Activated CD4-positive, alpha-beta T cell treated with anti-CD3 and anti-CD28 coated beads for 4 hours (primary cell): ENCODE results near the gene PTPRG.

ENCODE experiments used
- DNase-seq, 2 donors: peaks; one replicate each; pipeline ENCODE4 v3.0.0-alpha.2; 2020

Gene PTPRG

GRCh38 chr3:62261121-62261520 is 699.8 kb downstream of the PTPRG start:
- no peak for DNase-seq

- no peak for DNase-seq
Observed at GRCh38 chr3:62261736-62262135, 700.4 kb downstream of the PTPRG start.

GRCh38 chr3:62265528-62265927 is 704.2 kb downstream of the PTPRG start:
- DNase-seq: no peak

- DNase-seq: no peak
Observed at GRCh38 chr3:62266668-62267283, 705.4 kb downstream of the PTPRG start.

GRCh38 chr3:62276658-62277180 is 715.3 kb downstream of the PTPRG start:
- DNase-seq: no peak

- no peak for DNase-seq
Observed at GRCh38 chr3:62277450-62277849, 716.1 kb downstream of the PTPRG start.

GRCh38 chr3:62277986-62278385 is 716.6 kb downstream of the PTPRG start:
- DNase-seq: no peak

- DNase-seq: no peak
Observed at GRCh38 chr3:62281726-62282125, 720.4 kb downstream of the PTPRG start.

- DNase-seq: no peak
Observed at GRCh38 chr3:62284442-62284841, 723.1 kb downstream of the PTPRG start.

- DNase-seq: no peak
Observed at GRCh38 chr3:62287392-62287927, 726.1 kb downstream of the PTPRG start.

- no peak for DNase-seq
Observed at GRCh38 chr3:62289922-62290321, 728.6 kb downstream of the PTPRG start.

- DNase-seq: no peak
Observed at GRCh38 chr3:62293051-62293780, 731.8 kb downstream of the PTPRG start.

- DNase-seq: no peak
Observed at GRCh38 chr3:62295571-62295970, 734.2 kb downstream of the PTPRG start.

- DNase-seq: no peak
Observed at GRCh38 chr3:62300617-62301016, 739.2 kb downstream of the PTPRG start.

- no peak for DNase-seq
Observed at GRCh38 chr3:62312201-62312600, 750.8 kb downstream of the PTPRG start.

- DNase-seq: no peak
Observed at GRCh38 chr3:62316525-62316924, 755.2 kb downstream of the PTPRG start.

GRCh38 chr3:62318365-62318751 is 757.0 kb downstream of the PTPRG start:
- DNase-seq: no peak

GRCh38 chr3:62318752-62319569 is 757.6 kb downstream of the PTPRG start:
- peak; percentile 56 for DNase-seq

GRCh38 chr3:62319570-62320243 is 758.3 kb downstream of the PTPRG start:
- no peak for DNase-seq

- DNase-seq: no peak
Observed at GRCh38 chr3:62323241-62323640, 761.9 kb downstream of the PTPRG start.

- DNase-seq: no peak
Observed at GRCh38 chr3:62325896-62326295, 764.5 kb downstream of the PTPRG start.

- DNase-seq: no peak
Observed at GRCh38 chr3:62329971-62330370, 768.6 kb downstream of the PTPRG start.

GRCh38 chr3:62332017-62332416 is 770.6 kb downstream of the PTPRG start:
- no peak for DNase-seq
